ENCODE measurements around the gene CRELD2.
A peak's percentile ranks its signal among the peaks of the same experiment; 100 is the strongest.

CRELD2 gene

DNA sequence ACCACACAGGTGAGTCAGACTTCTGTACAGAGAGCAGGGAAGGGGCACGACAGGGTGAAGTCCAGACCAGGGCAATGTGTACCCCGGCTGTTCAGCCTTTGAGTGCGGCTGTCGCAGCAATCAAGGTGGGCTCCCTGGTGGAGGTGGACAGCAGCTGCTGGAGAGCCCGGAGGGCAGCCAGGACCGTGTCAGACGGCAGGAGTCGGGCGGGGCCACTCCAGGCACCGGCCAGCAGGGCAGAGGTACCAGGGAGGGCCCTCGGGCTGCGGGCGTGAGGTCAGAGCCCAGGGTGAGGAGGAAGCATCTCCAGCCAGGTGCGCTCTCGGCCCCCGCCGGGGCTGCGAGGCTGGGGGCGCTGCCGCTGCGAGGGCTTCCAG lies 41.3 kb downstream of the CRELD2 start:
- no peak for DNase-seq

DNA sequence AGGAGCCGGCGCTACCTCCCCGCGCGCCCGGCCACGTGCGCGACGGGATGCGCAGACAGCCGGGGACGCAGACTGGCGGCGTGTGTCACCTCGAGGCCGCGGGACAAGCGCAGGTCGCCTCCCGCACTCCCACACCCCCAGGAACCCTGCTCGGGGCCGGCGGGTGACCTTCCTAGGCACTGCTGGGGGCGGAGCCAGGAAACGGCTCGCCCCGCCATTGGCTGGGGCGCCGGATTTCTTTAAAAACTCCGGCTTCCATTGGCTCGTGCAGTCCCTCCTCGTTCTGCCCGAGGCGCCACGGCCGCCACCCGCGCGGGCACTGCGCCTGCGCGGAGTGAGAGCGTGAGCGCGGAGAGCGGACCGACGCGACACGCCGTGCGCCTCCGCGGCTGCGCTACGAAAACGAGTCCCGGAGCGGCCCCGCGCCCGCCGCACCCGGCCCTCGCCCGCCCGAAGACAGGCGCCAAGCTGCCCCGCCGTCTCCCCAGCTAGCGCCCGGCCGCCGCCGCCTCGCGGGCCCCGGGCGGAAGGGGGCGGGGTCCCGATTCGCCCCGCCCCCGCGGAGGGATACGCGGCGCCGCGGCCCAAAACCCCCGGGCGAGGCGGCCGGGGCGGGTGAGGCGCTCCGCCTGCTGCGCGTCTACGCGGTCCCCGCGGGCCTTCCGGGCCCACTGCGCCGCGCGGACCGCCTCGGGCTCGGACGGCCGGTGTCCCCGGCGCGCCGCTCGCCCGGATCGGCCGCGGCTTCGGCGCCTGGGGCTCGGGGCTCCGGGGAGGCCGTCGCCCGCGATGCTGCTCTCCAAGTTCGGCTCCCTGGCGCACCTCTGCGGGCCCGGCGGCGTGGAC lies 41.9 kb downstream of the CRELD2 start, which contains the start of gene PIM3:
Gene PIM3, plus strand, starts transcription at position 614 of the 846 bp plus-strand sequence. Its CDS starts 176 bp downstream, at position 790.
- peak; percentile 85 for DNase-seq

DNA sequence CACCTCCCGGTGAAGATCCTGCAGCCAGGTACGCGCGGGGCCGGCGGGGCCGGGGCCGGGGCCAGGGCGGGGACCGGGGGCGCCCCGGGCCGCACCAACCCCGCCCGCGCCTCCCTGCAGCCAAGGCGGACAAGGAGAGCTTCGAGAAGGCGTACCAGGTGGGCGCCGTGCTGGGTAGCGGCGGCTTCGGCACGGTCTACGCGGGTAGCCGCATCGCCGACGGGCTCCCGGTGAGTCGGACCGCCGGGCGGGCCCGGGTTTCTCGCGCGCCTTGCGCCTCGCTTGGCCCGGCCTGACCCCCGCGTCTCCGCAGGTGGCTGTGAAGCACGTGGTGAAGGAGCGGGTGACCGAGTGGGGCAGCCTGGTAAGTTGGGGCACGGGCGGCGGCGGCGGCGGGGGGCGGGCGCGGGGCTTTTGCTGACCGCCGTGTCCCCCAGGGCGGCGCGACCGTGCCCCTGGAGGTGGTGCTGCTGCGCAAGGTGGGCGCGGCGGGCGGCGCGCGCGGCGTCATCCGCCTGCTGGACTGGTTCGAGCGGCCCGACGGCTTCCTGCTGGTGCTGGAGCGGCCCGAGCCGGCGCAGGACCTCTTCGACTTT lies 42.7 kb downstream of the CRELD2 start:
- DNase-seq: no peak

DNA sequence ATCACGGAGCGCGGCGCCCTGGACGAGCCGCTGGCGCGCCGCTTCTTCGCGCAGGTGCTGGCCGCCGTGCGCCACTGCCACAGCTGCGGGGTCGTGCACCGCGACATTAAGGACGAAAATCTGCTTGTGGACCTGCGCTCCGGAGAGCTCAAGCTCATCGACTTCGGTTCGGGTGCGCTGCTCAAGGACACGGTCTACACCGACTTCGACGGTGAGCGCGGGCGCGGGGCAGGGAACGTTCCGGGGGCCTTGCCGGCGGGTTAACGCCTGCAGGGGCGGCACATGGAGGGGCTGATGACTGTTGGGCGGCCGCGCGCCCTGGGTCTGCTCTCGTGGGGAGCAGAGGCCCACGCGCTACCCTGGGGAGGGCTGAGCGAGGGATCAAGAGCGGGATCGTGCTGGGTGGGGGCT lies 43.2 kb downstream of the CRELD2 start:
- no peak for DNase-seq

DNA sequence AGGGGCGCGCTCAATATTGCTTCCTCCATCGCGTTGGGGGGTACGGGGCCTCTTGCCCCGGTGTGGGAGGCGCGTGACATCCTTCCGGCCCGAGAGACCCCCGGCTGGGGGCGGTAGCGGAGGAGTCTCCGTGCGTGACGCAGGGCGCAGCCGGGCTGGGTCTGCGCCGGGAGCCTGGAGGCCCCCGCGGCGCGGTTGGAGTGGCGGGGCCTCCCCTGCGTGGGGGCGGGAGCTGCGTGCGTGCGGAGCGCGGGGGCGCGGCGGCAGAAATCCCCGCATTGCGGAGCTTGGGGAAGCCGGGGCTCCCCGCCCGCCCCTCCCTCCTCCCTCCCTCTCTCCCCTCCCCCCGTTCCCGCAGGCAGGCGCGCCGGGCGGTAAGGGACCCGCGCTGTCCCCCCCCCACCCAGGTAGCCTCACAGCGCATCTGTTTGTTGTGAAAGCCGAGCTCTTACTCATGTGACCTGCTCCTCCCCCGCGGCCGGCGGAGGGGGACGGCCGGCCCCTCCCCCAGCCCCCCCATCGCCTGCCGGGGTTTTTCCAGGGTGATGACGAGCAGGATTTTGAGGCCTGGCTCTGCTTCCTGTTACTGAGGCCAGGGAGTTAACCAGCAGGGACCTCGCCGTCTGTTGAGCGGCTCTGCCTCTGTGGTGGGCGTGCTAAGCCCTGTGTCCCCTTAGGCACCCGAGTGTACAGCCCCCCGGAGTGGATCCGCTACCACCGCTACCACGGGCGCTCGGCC lies 43.7 kb downstream of the CRELD2 start:
- DNase-seq: peak; percentile 67

DNA sequence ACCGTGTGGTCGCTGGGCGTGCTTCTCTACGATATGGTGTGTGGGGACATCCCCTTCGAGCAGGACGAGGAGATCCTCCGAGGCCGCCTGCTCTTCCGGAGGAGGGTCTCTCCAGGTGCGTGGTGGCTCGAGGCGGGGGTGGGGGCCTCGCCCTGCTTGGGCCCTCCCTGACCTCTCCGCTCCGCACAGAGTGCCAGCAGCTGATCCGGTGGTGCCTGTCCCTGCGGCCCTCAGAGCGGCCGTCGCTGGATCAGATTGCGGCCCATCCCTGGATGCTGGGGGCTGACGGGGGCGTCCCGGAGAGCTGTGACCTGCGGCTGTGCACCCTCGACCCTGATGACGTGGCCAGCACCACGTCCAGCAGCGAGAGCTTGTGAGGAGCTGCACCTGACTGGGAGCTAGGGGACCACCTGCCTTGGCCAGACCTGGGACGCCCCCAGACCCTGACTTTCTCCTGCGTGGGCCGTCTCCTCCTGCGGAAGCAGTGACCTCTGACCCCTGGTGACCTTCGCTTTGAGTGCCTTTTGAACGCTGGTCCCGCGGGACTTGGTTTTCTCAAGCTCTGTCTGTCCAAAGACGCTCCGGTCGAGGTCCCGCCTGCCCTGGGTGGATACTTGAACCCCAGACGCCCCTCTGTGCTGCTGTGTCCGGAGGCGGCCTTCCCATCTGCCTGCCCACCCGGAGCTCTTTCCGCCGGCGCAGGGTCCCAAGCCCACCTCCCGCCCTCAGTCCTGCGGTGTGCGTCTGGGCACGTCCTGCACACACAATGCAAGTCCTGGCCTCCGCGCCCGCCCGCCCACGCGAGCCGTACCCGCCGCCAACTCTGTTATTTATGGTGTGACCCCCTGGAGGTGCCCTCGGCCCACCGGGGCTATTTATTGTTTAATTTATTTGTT lies 44.6 kb downstream of the CRELD2 start:
- DNase-seq: no peak

DNA sequence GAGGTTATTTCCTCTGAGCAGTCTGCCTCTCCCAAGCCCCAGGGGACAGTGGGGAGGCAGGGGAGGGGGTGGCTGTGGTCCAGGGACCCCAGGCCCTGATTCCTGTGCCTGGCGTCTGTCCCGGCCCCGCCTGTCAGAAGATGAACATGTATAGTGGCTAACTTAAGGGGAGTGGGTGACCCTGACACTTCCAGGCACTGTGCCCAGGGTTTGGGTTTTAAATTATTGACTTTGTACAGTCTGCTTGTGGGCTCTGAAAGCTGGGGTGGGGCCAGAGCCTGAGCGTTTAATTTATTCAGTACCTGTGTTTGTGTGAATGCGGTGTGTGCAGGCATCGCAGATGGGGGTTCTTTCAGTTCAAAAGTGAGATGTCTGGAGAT lies 45.2 kb downstream of the CRELD2 start:
- DNase-seq: no peak

DNA sequence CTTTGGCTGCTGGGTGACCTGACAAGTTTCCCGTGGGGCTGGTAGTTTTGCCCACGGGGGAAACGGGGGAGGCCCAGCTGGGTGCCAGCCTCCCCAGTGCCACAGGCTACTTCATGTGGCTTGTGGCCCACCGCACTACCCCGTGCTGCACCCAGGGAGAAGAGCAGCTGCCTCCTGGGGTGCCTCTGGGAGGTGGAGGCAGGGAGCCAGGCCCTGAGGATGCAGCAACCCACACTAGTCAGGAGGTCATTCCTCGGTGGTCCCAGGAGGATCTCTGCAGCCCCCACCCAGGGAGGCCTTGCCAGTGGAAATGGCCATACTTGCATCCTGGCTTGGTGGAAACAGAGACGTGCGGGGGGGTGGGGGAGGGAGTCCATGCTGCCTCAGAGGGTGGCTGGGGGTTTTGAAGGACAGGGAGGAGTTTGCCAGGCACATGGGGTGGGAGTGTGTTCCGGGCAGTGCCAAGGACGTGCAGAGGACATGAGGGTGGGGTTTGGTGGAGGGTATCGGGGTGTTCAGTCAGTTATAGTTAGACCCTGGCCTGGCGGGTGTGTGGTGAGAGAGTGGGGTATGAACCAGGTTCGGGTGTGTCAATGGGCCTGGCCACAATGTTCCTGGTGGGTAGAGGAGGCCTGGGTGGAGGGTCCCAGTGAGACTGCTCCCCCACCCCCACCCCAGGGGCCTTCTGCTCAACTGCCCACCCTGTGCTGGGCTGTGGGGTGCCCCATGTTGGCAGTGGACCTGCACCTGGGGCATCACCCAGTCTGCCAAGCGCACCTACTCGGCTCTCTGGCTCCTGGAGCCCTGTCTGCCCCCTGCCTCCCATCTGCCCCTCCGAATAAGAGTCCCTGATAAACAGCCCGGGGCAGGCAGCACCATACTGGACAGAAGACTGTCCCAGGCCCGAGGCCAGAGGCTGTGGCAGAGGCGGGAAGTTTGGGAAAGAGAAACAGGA lies 46.0 kb downstream of the CRELD2 start:
- DNase-seq: no peak

DNA sequence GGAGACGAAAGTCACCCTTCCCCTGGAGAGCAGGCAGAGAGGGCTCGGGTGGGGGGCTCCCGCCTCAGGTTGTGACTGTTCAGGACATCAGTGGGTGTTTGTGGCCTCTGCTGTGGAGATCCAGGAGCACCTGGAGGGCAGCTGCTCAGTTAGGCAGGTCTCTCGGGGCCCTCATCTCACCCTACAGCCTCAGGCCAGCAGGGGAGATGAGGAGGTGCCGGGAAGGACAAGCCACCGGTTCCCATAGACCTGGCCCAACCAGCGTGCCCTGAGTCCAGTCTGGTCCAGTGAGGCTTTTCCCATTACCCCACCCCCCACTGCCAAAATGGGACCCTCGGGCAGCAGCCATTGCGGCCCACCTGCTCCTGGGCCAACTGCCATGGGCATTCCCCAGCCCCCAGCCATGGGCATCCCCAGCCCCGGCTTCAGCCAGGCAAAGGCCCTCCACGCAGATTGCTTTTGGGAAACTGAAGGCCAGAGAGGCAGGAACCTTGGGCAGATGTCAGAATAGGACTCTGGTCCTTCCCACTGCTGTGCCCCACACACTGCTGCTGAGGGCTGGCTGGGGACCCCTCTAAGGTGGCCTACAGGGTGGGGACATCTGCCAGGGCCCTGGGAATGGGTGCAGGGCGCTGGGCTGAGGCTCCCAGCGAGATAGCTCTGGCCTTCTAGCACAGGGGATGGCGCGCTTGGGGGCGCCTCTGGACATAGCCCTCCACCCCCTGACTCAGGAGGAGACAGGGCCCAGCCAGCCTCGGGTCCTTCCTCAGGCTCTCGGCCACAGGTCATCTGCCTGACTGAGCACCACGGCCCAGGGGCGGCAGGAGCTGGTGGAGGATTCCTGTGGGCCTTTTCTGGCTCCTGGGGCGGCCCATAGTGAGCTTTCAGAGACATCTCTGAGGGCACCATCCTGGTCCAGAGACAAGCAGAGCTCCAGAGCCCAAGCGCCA lies 46.9 kb downstream of the CRELD2 start:
- DNase-seq: no peak

DNA sequence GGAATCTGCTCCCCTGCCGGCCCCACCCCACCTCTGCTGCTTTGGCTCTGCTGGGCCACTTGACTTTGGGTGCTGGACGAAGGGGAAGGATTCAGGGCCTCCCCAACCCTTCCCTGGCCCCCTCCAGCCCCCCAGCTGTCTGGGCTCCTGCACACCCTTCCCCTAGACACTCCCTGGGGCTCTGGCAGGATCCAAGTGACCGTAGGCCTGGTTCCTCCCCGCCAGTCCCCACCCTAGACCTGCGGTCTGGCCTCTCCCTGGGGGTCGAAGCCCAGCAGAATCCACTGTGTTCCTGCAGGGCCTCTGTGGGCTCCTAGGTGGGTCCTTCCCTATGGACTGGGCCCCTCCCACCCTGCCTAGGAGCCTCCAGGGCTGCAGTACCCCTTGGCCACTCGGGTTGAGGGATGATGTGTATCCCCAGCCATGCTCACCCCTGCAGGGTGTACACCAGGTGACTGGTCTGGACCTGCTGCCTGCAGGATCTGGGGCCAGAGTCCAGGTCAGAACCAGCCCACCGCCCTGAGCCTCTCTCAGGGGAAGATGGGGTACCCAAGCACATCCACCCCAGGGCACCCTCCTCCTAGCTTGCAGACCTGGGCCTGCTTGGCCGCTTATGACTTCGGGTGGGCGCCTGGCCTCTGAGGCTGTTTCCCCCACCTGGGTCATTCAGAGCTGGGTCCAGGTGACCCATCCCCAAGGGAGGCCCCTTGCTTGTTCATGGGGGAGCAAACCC lies 47.8 kb downstream of the CRELD2 start:
- no peak for DNase-seq

DNA sequence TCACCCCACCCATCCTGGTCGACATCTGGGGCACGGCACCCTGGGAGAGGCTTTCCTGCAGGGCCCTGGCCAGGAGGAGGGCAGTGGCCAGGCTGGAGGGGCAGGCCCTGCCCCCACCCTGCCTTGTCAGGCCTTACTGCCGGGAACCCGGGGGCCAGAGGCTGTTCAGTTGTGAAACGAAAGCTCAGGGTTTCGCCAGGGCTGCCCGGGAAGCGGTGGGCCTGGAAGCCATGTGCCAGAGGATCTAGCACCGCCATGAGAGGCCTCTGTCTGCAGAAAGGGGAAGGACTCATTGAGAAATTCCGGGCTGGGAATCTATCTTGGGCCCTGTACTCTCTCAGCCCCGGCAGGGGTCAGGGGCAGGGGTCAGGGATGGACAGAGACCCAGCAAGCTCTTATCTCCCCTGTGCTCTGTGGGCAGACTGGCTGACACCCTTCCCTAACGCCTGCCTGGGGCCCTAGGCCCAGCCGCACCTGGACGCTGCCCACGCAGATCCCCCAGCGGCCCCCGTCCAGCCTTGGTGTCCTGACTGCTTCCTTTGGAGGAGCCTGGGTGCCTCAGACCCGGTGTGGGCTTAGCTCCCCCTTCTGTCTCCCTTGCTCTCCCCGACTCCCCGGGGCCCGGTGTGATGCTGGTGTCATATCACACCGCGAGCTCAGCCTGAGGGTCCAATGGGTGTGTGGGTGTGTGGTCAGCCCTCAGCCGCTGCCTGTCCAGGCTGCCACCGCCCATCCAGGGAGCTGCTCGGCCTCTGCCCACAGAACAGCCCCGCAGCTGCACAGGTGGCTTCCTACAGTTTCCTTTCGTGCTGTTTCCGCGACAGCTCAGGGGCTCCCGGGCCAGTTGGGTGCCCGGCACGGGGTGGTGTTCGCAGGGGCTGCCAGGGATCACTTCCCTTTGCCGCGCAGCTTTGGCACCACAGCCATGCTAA lies 48.6 kb downstream of the CRELD2 start:
- DNase-seq: no peak

DNA sequence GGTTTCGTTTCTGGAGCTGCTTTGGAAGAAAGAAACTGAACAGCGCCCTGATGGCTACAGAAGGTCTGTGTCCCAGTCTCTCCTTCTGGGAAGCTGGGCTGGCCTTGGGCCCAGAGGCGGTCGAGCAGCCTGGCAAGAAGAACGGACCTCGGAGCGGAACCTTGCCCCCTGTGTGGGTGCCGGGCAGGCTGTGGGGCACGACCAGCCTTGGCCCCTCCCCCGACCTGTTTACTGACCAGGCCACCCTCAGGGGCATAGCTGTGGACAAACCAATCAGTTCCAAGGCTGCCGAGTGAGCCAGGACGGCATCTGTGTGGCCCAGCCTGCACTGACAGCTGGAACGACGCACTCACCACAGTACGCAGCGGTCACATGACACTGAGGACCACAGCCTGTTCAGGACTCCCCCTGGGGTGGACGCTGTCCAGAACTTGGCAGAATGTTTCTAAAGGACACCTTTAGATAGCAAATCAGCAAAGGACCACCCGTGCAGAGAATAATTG lies 49.3 kb downstream of the CRELD2 start:
- DNase-seq: no peak

DNA sequence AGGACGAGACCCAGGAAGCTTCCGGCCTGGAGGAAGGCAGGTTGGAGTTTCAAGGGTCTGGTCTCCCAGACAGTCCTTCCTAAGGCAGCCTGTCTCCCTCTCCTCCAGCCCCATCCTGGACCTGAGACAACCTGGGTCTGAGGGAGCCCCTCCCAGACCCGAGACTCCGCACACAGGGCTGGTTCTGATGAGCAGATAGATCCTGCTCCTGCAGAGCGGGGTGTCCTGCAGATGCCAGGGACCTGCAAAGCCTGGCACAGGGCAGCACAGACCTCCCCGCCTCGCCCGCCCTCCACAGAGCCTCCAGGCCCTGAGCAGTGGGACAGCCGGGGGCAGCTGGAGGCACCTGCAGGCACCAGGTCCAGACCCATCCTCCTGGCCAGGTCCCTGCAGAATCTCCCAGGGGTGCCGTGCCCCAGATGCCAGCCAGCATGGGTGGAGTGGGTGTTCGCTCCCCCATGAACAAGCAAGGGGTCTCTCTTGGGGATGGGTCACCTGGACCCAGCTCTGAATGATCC lies 49.9 kb downstream of the CRELD2 start:
- DNase-seq: no peak

DNA sequence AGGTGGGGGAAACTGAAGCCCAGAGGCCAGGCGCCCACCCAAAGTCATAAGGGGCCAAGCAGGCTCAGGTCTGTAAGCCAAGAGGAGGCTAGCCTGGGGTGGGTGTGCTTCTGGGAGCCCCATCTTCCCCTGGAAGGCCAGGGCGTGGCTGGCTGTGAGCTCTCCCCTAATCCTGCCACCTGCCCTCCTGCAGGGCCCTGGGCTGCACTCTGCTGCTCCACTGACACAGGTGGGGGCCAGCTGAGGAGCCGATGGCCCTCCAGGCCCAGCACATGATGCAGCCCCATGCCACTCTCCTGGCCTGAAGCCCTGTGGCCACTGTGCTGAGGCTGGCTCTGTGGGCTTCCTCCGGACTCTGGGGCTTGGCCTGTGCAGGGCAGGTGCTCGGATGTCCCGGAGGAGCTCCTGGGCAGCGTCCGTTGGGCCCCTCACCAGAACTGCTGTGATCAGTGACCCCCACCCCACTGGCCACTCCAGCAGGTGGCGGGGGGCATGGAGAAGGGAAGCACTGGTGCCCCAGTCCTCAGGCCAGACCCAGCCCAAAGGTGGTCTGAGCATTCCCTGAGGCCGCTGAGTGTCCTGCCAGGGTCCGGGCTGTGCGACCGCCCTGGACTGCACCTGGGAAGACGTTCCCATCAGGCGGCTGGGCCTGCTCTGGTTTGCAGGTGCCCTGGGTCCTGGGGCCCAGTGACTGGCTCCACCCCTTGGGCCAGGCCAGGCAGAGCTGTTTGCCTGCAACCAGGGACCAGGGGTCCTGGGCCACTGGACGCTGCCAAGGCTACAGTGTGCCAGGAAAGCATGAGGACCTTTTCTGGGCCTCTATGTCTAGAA lies 50.6 kb downstream of the CRELD2 start:
- no peak for DNase-seq

DNA sequence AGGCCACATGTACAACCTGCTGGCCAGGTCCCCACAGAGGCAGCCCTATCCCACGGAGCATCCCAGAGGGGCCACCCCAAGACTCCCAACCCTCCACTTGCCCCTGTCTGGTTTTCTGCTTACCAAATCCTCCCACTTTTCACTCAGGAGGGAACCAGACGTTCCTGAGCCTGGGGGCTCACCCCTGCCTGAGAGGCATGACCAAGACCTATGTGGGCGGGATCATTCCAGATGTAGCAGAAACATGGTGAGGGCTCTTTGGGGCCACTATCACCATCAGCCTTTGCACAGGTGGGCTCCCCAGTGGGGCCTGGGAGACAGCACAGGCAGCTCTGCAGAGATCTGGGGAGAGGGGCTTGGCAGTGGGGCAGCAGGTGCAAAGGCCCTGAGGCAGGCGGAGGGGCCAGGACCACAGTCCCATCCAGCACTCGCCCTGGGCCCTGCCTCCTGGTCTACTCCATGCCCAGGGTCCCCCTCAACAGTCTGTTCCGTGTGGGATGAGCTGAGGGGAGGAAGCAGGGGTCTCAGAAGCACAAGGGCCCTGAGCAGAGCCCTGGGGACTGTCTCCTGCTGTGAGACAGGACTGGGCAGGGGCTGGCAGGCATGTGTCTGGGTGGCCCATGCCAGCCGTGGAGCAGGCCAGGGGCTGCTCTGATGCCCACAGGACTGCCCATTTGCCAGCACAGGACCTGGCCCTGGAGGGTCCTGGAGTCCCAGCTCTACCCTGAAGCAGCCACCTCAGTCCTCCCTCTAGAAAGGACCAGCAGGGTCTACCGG lies 51.5 kb downstream of the CRELD2 start:
- no peak for DNase-seq
